Effector memory CD8-positive, alpha-beta T cell (primary cell): ENCODE data around the gene WDFY2.

Source experiments
- ATAC-seq: fragments of 150-1000 bp; cut with Tn5 transposase; replicated peaks from 2 replicates; pipeline ENCODE4 v1.10.0; 2021; ENCODE audit warnings: mild to moderate bottlenecking, moderate library complexity
- DNase-seq, 3 experiments: peaks; one replicate each; pipeline ENCODE4 v3.0.0; 2021
- H3K27ac Mint-ChIP-seq, 2 donors: one replicate each; pipeline ENCODE4 v1.8.0; 2022; ENCODE audit warnings: mild to moderate bottlenecking in 2 of 2, mixed read lengths in 2 of 2, moderate library complexity in 2 of 2
- H3K27me3 Mint-ChIP-seq, 2 donors: one replicate each; pipeline ENCODE4 v1.8.0; 2022; ENCODE audit warnings: mixed read lengths in 2 of 2
- H3K36me3 Mint-ChIP-seq: one replicate; pipeline ENCODE4 v1.8.0; 2022; ENCODE audit warnings: mild to moderate bottlenecking, moderate library complexity, mixed read lengths; ENCODE audit not compliant: insufficient read depth
- H3K4me1 Mint-ChIP-seq, 2 donors: one replicate each; pipeline ENCODE4 v1.8.0; 2022; ENCODE audit warnings: low read depth in 2 of 2, mixed read lengths in 2 of 2
- H3K4me3 Mint-ChIP-seq, 2 donors: one replicate each; pipeline ENCODE4 v1.8.0; 2022; ENCODE audit warnings: mild to moderate bottlenecking in 2 of 2, mixed read lengths in 2 of 2, moderate library complexity in 2 of 2
- H3K9me3 Mint-ChIP-seq, 2 donors: one replicate each; pipeline ENCODE4 v1.8.0; 2022; ENCODE audit warnings: mixed read lengths in 2 of 2

The WDFY2 gene

DNA sequence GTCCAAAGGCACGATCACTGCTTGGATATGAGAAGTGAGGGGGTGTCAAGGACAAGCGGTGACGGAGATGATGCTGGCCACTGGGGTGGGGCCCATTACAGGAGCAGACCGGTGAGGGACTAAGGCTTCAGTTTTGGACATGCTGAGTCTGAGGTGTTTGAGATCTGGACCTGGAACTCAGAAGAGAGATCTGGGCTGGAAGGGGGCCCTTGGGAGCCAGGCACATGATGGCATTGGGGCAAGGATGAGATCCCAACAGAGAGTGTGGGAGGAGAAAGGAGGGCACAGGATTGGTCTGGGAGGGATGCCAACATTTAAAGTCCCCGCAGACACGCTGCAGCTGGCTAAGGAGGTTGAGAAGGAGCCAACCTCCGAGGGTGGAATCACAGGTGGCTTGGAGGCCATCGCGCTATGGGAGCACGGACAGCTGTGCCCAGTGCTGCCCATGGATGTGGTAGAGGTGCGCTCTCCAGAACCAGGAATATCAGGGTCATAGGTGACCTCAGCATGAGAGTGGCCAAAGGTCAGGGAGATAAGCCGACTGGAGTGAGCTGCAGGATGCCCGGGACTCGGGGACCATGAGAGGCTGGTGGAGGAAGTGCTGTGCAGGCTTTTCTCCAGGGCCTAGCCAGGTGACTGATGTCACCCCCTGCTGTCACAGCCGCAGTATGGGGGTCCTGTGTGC is 197.9 kb downstream of the WDFY2 start:
- Mint-ChIP-seq H3K9me3 (no peaks in the 10 kb centered on the region), H3K27me3 (no peaks in the 10 kb centered on the region), H3K4me1 (peaks cover 4 to 11% of the 10 kb centered on the region in 2 donors), H3K4me3 (no peak overlapping the region), H3K27ac (peak overlapping the region; percentile 13 to 68), H3K36me3 (peaks cover 6% of the 10 kb centered on the region)
- ATAC-seq (no peak), DNase-seq (no peak)

DNA sequence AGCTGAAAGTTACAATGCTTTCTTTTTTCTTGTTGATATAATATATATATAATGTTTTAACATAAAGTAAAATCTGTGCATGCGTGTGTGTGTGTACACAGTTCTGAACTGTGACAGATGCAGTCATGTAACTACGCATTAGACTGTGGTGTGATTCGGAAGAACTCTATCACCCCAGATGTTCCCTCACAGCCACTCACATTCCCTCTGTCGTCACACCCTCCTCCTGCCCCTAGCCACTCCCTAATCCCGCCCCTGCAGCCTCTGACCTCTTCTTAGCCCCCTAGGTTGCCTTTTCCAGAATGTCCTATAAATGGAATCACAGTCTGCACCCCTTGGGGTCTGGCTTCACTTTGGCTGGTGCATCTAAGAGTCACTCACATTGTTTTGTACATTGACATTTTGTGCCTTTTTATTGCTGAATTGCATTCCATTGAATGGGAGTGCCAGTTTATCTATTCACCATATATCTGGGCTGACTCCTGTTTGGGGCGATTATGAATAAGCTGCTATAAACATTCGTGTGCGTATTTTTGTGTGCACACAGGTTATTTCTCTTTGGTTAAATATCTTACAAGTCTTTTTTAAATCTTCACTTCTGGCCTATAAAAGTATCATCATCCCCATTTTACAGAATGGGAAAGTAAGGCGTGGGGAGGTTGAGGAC is 199.3 kb downstream of the WDFY2 start:
- ATAC-seq (no peak), DNase-seq (no peak)
- no peaks in the 10 kb centered on the region for H3K27me3 Mint-ChIP-seq
- H3K36me3 Mint-ChIP-seq: peaks cover 9% of the 10 kb centered on the region
- peak overlapping the region in 1 of 2 donors; percentile 68 for H3K27ac Mint-ChIP-seq
- H3K9me3 Mint-ChIP-seq: no peaks in the 10 kb centered on the region
- H3K4me3 Mint-ChIP-seq: no peak overlapping the region
- peaks cover 4 to 9% of the 10 kb centered on the region in 2 donors for H3K4me1 Mint-ChIP-seq

DNA sequence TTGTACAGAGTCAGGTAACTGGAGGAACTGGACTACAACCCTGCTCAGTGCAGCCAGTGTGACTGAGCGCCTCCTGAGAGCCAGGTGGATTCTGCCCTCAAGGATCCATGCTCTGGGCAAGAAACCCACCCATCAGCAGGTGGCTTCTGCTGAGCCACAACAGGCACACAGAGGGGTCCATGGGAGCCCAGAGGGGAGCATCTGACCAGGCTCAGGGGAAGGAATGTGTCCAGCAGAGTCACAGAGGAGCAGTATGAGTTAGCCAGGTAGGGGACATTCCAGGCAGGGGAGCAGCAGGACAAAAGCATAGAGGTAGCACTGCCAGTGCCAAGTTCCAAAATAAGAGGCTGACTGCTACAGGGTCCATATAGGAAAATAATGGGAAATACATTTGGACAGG is 199.8 kb downstream of the WDFY2 start:
- H3K27ac Mint-ChIP-seq: peak overlapping the region in 1 of 2 donors; percentile 68
- H3K4me1 Mint-ChIP-seq: peaks cover 4 to 9% of the 10 kb centered on the region in 2 donors
- DNase-seq (no peak), ATAC-seq (no peak)
- no peaks in the 10 kb centered on the region for H3K9me3 Mint-ChIP-seq
- peaks cover 10% of the 10 kb centered on the region for H3K36me3 Mint-ChIP-seq
- no peak overlapping the region for H3K4me3 Mint-ChIP-seq
- H3K27me3 Mint-ChIP-seq: no peaks in the 10 kb centered on the region

DNA sequence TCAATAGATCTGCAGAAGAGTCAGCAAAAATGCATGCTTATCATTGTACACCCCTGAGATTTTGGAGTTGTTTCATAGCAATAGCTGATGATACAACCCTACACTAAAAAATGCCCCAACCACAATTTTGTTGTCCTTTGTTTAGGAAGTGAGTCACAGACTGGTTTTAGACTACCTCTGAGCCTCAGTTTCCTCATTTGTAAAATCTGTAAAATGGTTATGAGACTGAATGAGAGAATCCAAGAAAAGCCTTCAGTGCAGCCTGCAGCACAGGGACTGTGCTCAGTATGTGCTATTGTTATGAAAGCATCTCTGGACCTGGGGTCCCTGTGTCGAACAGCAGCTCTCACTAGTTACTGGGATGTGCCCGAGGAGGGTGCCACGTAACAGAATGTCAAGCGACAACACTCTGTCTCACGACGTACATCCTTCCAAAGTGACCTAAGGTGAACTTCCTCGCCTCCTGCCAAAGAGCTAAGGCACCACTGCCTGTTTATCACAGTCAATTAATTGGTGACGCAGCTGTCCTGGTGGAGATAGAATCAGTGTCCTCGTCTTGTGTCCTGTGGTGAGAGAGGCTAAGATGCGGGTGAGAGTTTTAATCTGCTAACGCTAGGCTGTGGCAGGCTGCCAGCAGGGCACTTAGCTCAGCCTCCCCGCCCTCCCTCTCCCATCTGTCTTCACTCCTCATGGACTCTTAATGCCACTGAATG is 201.6 kb downstream of the WDFY2 start:
- ATAC-seq (peak; percentile 59), DNase-seq (no peak)
- H3K36me3 Mint-ChIP-seq: peaks cover 13% of the 10 kb centered on the region
- no peaks in the 10 kb centered on the region for H3K27me3 Mint-ChIP-seq
- H3K9me3 Mint-ChIP-seq: no peaks in the 10 kb centered on the region
- H3K4me3 Mint-ChIP-seq: no peak overlapping the region
- peak overlapping the region in 1 of 2 donors; percentile 28 for H3K27ac Mint-ChIP-seq
- H3K4me1 Mint-ChIP-seq: peaks cover 4 to 9% of the 10 kb centered on the region in 2 donors

DNA sequence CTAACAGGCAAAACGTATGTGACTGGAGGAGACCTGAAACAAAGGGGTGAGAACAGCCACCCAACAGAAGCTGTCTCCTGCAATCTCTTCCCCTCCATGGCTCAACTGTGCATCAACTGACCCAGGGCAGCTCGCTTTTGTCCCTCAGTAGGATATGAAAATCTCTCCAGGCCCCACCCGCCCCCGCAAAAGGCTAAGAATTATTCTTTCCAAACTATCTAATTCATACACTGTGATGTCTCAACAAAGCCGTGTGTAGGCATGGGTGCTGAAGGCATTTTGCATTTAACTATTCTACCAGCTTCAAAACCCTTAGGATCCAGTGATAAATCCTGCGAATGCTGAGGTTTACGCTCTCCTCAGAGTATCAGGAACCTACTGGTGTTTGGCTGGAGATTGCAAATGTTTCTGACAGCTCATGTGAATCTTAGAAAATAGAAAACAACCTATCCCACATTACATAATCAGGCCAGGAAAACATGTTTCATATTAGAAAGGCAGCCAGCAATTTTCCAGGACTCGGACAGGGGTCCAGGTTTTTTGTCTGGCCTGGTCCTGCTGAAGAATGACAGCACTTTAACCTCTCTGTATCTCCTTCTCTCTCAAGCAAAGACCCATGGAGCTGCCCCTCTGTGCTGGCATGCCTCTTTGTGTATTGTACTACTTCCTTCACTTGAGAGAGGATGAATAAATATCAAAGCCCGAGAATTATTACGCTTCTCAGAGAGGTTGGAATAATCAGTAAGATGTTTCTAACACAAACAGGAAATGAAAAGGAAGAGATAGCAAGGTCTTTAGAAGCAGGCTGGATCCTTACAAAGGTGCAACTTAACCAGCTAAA is 202.4 kb downstream of the WDFY2 start:
- H3K4me3 Mint-ChIP-seq: no peak overlapping the region
- H3K4me1 Mint-ChIP-seq: peaks cover 4 to 9% of the 10 kb centered on the region in 2 donors
- DNase-seq: no peak
- no peaks in the 10 kb centered on the region for H3K9me3 Mint-ChIP-seq
- H3K36me3 Mint-ChIP-seq: peaks cover 10% of the 10 kb centered on the region
- H3K27me3 Mint-ChIP-seq: no peaks in the 10 kb centered on the region
- no peak for ATAC-seq
- no peak overlapping the region for H3K27ac Mint-ChIP-seq

DNA sequence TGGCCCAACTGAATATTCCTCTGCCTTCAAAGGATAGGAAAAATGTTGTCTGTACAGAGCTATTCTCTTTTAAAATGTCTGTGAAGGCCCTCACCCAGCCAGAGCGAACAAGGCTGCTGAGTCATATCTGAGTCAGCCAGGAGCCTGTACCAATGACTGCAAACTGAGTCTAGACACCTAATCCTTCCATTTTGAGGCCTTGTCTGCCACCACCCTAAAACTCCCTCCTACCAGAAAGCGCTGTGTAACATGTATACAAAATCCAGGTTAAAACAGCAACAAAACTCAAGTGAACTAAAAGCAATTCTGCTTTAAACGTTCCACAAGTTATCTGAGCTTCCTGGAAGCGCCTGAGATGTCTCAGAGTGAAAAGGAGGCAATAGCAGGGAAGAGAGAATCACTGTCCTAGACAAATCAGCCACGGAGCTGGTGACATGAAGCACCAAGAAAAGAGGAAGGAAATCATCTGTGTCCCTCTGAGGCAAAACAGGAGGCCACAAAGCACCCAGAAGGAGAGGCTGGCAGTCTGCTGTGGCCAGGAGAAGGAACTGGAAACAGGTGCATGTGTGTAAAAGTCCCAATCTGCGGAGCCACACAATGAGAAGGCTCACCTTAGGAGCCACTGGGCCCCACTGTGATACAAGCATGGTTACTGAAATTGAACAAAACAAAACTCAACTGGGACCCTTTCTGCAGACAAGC is 209.5 kb downstream of the WDFY2 start:
- H3K4me3 Mint-ChIP-seq: no peak overlapping the region
- no peaks in the 10 kb centered on the region for H3K27me3 Mint-ChIP-seq
- H3K27ac Mint-ChIP-seq: peak overlapping the region in 1 of 2 donors; percentile 49
- ATAC-seq (no peak), DNase-seq (no peak)
- H3K4me1 Mint-ChIP-seq: peaks cover 0 to 13% of the 10 kb centered on the region in 2 donors
- peaks cover 12% of the 10 kb centered on the region for H3K36me3 Mint-ChIP-seq
- no peaks in the 10 kb centered on the region for H3K9me3 Mint-ChIP-seq

DNA sequence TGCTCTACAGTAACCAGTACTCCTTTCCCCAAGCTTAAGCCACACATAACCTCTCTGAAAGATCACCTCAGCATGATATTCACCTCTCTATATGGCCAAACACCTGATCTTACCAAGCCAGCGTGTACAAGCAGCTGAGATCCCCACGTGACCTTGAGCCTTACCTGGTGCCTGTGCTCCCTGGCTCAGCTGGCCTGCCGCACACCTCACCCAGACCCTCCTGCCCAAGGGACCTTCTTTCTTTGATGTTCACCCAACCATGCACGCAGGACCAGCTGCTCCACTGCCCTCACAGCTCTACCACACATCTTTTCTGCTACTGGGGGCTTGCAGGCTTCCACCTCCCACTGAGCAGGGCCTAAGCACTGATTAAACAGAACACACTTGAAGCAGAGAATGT is 210.7 kb downstream of the WDFY2 start:
- H3K27ac Mint-ChIP-seq: no peak overlapping the region
- no peak for ATAC-seq
- peaks cover 11% of the 10 kb centered on the region for H3K36me3 Mint-ChIP-seq
- DNase-seq: no peak
- H3K4me3 Mint-ChIP-seq: no peak overlapping the region
- H3K9me3 Mint-ChIP-seq: no peaks in the 10 kb centered on the region
- H3K27me3 Mint-ChIP-seq: no peaks in the 10 kb centered on the region
- peaks cover 0 to 16% of the 10 kb centered on the region in 2 donors for H3K4me1 Mint-ChIP-seq

DNA sequence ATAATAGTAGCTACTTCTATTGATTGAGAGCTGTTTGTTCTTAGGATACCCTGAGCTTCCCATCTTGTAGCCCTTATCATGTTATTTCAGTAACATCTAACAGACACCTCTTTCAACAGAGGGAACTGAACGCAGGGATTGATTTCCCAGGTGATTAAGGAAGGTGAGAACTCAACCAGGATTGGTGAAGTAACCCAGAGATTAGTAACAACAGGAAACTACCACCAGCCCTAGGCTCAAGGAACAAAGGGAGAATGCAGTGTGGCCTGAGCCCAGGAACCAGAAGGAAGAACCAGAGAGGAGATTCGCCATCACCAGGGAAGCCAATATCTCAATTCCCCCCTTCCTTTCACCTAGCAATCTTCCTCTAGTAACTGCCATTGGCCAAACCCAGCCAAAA is 211.2 kb downstream of the WDFY2 start:
- peaks cover 11% of the 10 kb centered on the region for H3K36me3 Mint-ChIP-seq
- no peaks in the 10 kb centered on the region for H3K27me3 Mint-ChIP-seq
- H3K9me3 Mint-ChIP-seq: no peaks in the 10 kb centered on the region
- peaks cover 0 to 16% of the 10 kb centered on the region in 2 donors for H3K4me1 Mint-ChIP-seq
- DNase-seq (no peak), ATAC-seq (no peak)
- no peak overlapping the region for H3K4me3 Mint-ChIP-seq
- H3K27ac Mint-ChIP-seq: peak overlapping the region in 1 of 2 donors; percentile 41

DNA sequence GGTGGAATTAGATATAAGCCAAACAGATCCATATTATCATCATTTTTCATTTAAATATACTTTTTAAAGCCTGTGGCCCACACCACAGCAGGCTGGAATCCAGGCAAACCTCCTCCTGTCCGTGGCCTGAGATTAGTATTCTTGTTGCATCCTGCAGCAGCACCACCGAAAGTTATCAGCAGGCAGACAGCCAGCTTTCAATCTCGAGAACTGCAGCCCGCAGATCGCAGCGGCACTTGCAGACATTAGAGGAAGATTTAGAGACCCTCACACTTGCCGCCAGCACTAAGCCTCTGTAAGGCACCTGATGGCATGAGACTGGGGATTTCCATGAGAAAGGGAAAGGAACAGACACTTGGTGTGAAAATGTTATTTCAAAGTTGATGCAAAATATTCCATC is 212.3 kb downstream of the WDFY2 start:
- DNase-seq (no peak), ATAC-seq (no peak)
- Mint-ChIP-seq H3K4me3 (no peak overlapping the region), H3K9me3 (no peaks in the 10 kb centered on the region), H3K27ac (no peak overlapping the region), H3K27me3 (no peaks in the 10 kb centered on the region), H3K4me1 (peaks cover 0 to 16% of the 10 kb centered on the region in 2 donors), H3K36me3 (peaks cover 11% of the 10 kb centered on the region)

DNA sequence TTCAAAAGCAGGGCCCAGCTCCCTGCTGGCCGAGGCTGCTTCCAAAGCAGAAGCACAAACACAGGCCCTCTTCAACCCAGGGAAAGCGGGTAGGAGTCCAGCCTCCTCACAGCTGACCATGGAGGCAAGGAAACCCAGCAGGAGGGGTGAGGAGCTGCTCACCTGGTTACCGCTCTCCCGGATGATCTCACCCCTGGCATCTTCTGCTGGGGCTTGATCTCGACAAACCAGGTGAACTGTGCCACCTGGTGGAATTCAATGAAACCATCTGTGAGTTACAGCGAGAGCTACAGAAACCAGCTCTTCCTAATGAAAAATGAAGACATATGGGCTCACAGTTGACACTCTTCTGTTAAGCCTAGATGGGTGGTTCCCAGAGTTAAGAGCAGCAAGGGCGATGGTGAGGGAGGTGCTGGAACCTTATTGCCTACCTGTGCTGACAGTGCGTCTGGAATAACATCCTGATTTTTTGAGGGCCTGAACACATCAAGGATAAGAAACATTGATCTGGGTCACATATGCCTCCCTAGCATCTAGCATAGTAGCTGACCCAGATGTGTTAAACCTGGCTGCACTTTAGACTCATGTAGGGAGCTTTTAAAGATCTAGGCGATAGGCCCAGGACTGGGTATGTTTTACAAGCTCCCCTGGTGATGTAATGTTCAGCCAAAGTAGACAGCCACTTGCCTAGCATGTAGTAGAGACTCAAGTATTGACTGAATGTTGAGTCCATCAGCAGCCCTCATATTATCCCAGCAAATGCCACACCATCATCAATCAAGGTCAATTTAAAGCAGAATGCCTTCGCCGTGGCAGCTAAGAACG is 213.6 kb downstream of the WDFY2 start:
- Mint-ChIP-seq H3K4me1 (peaks cover 9 to 25% of the 10 kb centered on the region in 2 donors), H3K27ac (peak overlapping the region; percentile 51 to 68), H3K36me3 (peaks cover 19% of the 10 kb centered on the region), H3K4me3 (no peak overlapping the region), H3K9me3 (no peaks in the 10 kb centered on the region), H3K27me3 (no peaks in the 10 kb centered on the region)
- DNase-seq (peak; percentile 38 to 55 (median 54)), ATAC-seq (peak; percentile 33)

DNA sequence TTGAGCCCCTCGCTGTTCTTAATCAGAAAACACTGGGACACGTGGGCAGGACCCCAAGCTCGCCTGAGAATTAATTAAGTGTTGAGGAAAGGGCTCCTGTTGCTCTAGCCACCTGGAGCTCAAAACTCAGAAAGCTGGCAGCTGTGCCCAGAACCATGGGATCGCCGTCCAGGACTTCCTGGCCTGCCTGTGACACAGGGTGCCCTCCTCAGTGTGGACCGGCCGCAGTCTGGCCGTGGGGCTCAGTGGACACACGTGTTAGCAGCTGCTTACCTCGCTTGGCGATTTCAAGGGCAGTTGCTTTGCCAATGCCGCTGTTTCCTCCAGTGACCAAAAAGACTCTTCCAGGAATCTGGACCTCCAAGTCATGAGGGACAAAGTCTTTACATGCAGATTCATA is 215.0 kb downstream of the WDFY2 start:
- DNase-seq (no peak), ATAC-seq (no peak)
- Mint-ChIP-seq H3K27ac (no peak overlapping the region), H3K4me1 (peaks cover 9 to 29% of the 10 kb centered on the region in 2 donors), H3K4me3 (no peak overlapping the region), H3K36me3 (peaks cover 32% of the 10 kb centered on the region), H3K27me3 (no peaks in the 10 kb centered on the region), H3K9me3 (no peaks in the 10 kb centered on the region)

DNA sequence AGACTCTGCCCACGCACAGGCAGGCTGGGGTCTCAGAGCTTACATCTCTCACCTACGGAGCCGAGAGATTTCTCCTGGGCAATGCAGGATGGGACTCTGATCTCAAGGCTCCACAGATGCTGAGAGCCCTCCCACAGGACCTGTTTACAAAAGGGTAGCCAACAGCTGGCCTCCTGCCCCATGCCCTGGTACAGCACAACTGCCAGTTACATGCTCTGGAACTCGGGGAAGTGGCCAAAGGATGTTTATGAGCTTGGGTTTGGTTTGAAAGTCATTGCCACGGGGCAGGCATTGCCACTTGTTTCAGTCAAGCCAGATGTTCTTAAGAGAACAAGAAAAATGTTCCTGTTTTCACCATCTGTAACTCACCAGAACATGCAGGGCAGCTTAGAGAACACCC is 216.2 kb downstream of the WDFY2 start:
- Mint-ChIP-seq H3K4me3 (no peak overlapping the region), H3K27me3 (no peaks in the 10 kb centered on the region), H3K36me3 (peaks cover 44% of the 10 kb centered on the region), H3K27ac (peak overlapping the region in 1 of 2 donors; percentile 81), H3K9me3 (no peaks in the 10 kb centered on the region), H3K4me1 (peaks cover 21 to 36% of the 10 kb centered on the region in 2 donors)
- DNase-seq (no peak), ATAC-seq (no peak)
